GM12892 (cell line): Measurements from ENCODE around the gene ADAMTSL1.

Experiments
- DNase-seq: peaks from one replicate; pipeline ENCODE4 v3.0.0; 2011; ENCODE audit not compliant: insufficient read length
- FAIRE-seq: peaks from 2 replicates; lab custom pipeline; 2011; peaks lifted over from hg19 to GRCh38; lab: Jason Lieb, UNC
- POLR2A ChIP-seq: IDR thresholded peaks from 2 replicates; pipeline ENCODE4 v1.6.1; 2011; ENCODE audit warnings: low read depth, low read length, control low read depth
- POLR2AphosphoS5 ChIP-seq: IDR thresholded peaks from 2 replicates; pipeline ENCODE4 v1.6.1; 2011; ENCODE audit warnings: low read depth, low read length, control low read depth
- TAF1 ChIP-seq: IDR thresholded peaks from 2 replicates; pipeline ENCODE4 v1.6.1; 2011; ENCODE audit warnings: low read depth, mild to moderate bottlenecking, control low read depth, low read length, borderline replicate concordance

The ADAMTSL1 gene

GRCh38 chr9:18447131-18447530, 26.8 kb upstream of the ADAMTSL1 start:
- DNase-seq (no peak), FAIRE-seq (no peak)
- TF ChIP-seq TAF1 (no peak), POLR2AphosphoS5 (no peak), POLR2A (no peak)

GRCh38 chr9:18447541-18447940, 26.4 kb upstream of the ADAMTSL1 start:
- TF ChIP-seq TAF1 (no peak), POLR2A (no peak), POLR2AphosphoS5 (no peak)
- FAIRE-seq (no peak), DNase-seq (no peak)

GRCh38 chr9:18448101-18448500, 25.9 kb upstream of the ADAMTSL1 start:
- TF ChIP-seq TAF1 (no peak), POLR2AphosphoS5 (no peak), POLR2A (no peak)
- no peak for FAIRE-seq

GRCh38 chr9:18451406-18451805, 22.5 kb upstream of the ADAMTSL1 start:
- DNase-seq (no peak), FAIRE-seq (no peak)
- TF ChIP-seq POLR2AphosphoS5 (no peak), TAF1 (no peak), POLR2A (no peak)

More at GRCh38 chr9:18448101-18448500, 25.9 kb upstream of the ADAMTSL1 start:
- no peak for DNase-seq

- FAIRE-seq (no peak), DNase-seq (no peak)
- TF ChIP-seq POLR2AphosphoS5 (no peak), POLR2A (no peak), TAF1 (no peak)
Observed at GRCh38 chr9:18452276-18452675, 21.7 kb upstream of the ADAMTSL1 start.

- no peak for TF ChIP-seq POLR2AphosphoS5
- no peak for TF ChIP-seq TAF1
- TF ChIP-seq POLR2A: no peak
- DNase-seq (no peak), FAIRE-seq (no peak)
Observed at GRCh38 chr9:18456624-18457237, 17.2 kb upstream of the ADAMTSL1 start.

GRCh38 chr9:18457510-18457909, 16.4 kb upstream of the ADAMTSL1 start:
- TF ChIP-seq TAF1 (no peak), POLR2AphosphoS5 (no peak)
- FAIRE-seq (no peak), DNase-seq (no peak)

GRCh38 chr9:18459962-18460584, 13.9 kb upstream of the ADAMTSL1 start:
- FAIRE-seq (no peak), DNase-seq (no peak)
- TF ChIP-seq POLR2AphosphoS5 (no peak), POLR2A (no peak), TAF1 (no peak)

GRCh38 chr9:18461496-18461895, 12.5 kb upstream of the ADAMTSL1 start:
- FAIRE-seq (no peak), DNase-seq (no peak)
- TF ChIP-seq TAF1: no peak
- TF ChIP-seq POLR2AphosphoS5: no peak
- no peak for TF ChIP-seq POLR2A

- FAIRE-seq (no peak), DNase-seq (no peak)
- TF ChIP-seq POLR2AphosphoS5 (no peak), TAF1 (no peak), POLR2A (no peak)
Observed at GRCh38 chr9:18463991-18464390, 10.0 kb upstream of the ADAMTSL1 start.

- FAIRE-seq (no peak), DNase-seq (no peak)
- TF ChIP-seq POLR2AphosphoS5 (no peak), TAF1 (no peak), POLR2A (no peak)
Observed at GRCh38 chr9:18466101-18466500, 7.9 kb upstream of the ADAMTSL1 start.

GRCh38 chr9:18467696-18468095, 6.3 kb upstream of the ADAMTSL1 start:
- no peak for TF ChIP-seq POLR2A
- no peak for TF ChIP-seq POLR2AphosphoS5
- TF ChIP-seq TAF1: no peak
- FAIRE-seq: no peak
- no peak for DNase-seq
